Esophagus squamous epithelium (tissue), 4 donors: Measurements from ENCODE around the gene RPL6.

Experiments used
- CTCF ChIP-seq, 6 experiments: fragments of 450-650 bp in 4 of 6; fragments of 200-600 bp in 2 of 6; sonication (generic) in 2 of 6; IDR thresholded peaks; one replicate each; pipeline ENCODE4 v1.5.1; 2016 to 2019; ENCODE audit warnings: antibody characterized with exemption in 6 of 6, mild to moderate bottlenecking in 4 of 6, moderate library complexity in 4 of 6
- POLR2A ChIP-seq, 4 donors: fragments of 450-650 bp; IDR thresholded peaks; one replicate each; pipeline ENCODE4 v1.6.1; 2017; ENCODE audit warnings: antibody characterized with exemption in 4 of 4, mild to moderate bottlenecking in 4 of 4, moderate library complexity in 3 of 4

- TF ChIP-seq POLR2A (IDR thresholded peaks at IDR 0.05) (no peak), CTCF (IDR thresholded peaks at IDR 0.05) (no peak)
Observed at GRCh38 chr12:112446008-112446725, 36.8 kb upstream of the RPL6 start.
